ENCODE results near the gene MADD. TPM values are rescaled to one million over a fixed set of nuclear protein-coding genes. Genes with fewer than 3 reads are reported as not detected.
A peak's percentile ranks its signal among the peaks of the same experiment; 100 is the strongest.

Gene MADD
- total RNA-seq, 1 donor from 2014 or later, result 50.1 TPM

- H3K4me1 ChIP-seq, result no peaks in the 10 kb centered on the region
- no peaks in the 10 kb centered on the region for H3K36me3 ChIP-seq
- DNase-seq (peak; percentile 97), ATAC-seq (peak; percentile 89)
- peak; percentile 81 for TF ChIP-seq CTCF (IDR thresholded peaks at IDR 0.05)
- no peak overlapping the region for H3K27ac ChIP-seq
- peak overlapping the region; percentile 46 for H3K4me3 ChIP-seq
- intact Hi-C loops (cut with DNase I), result loop anchor here (10.0 kb wide), 2 partner anchors 81 to 171 kb away; partner anchors contain the start of genes MADD and PACSIN3
- no peaks in the 10 kb centered on the region for H3K27me3 ChIP-seq
- H3K9me3 ChIP-seq, result no peaks in the 10 kb centered on the region
Measured at GRCh38 chr11:47355283-47356128, 85.6 kb downstream of the MADD start.

GRCh38 chr11:47356129-47356997, 86.4 kb downstream of the MADD start:
- Histone ChIP-seq H3K4me1 (peaks cover 3% of the 10 kb centered on the region), H3K27ac (no peak overlapping the region), H3K9me3 (no peaks in the 10 kb centered on the region), H3K27me3 (no peaks in the 10 kb centered on the region), H3K4me3 (no peak overlapping the region), H3K36me3 (no peaks in the 10 kb centered on the region)
- DNase-seq (no peak), ATAC-seq (no peak)
- intact Hi-C loops (cut with DNase I), result loop anchor here (10.0 kb wide), 2 partner anchors 82 to 172 kb away; partner anchors contain the start of genes MADD and PACSIN3
- no peak for TF ChIP-seq CTCF (IDR thresholded peaks at IDR 0.05)

- no peak for TF ChIP-seq CTCF (IDR thresholded peaks at IDR 0.05)
- H3K27me3 ChIP-seq, result no peaks in the 10 kb centered on the region
- H3K4me3 ChIP-seq, result no peak overlapping the region
- H3K4me1 ChIP-seq, result peaks cover 5% of the 10 kb centered on the region
- DNase-seq (no peak), ATAC-seq (no peak)
- no peak overlapping the region for H3K27ac ChIP-seq
- no peaks in the 10 kb centered on the region for H3K36me3 ChIP-seq
- intact Hi-C loops (cut with DNase I), result loop anchor here (10.0 kb wide), 2 partner anchors 82 to 172 kb away; partner anchors contain the start of genes MADD and PACSIN3
- no peaks in the 10 kb centered on the region for H3K9me3 ChIP-seq
Measured at GRCh38 chr11:47356998-47357329, 87.0 kb downstream of the MADD start.

- Histone ChIP-seq H3K4me3 (no peak overlapping the region), H3K4me1 (peaks cover 5% of the 10 kb centered on the region), H3K36me3 (no peaks in the 10 kb centered on the region), H3K27ac (no peak overlapping the region), H3K9me3 (no peaks in the 10 kb centered on the region), H3K27me3 (no peaks in the 10 kb centered on the region)
- intact Hi-C loops (cut with DNase I), result loop anchor here (10.0 kb wide), 2 partner anchors 83 to 173 kb away; partner anchors contain the start of genes MADD and PACSIN3
- TF ChIP-seq CTCF (IDR thresholded peaks at IDR 0.05), result no peak
- DNase-seq, result no peak
- no peak for ATAC-seq
Measured at GRCh38 chr11:47357985-47358730, 88.2 kb downstream of the MADD start.

- ATAC-seq (no peak), DNase-seq (no peak)
- Histone ChIP-seq H3K4me3 (no peak overlapping the region), H3K27me3 (no peaks in the 10 kb centered on the region), H3K4me1 (peaks cover 5% of the 10 kb centered on the region), H3K36me3 (no peaks in the 10 kb centered on the region), H3K9me3 (no peaks in the 10 kb centered on the region), H3K27ac (no peak overlapping the region)
- intact Hi-C loops (cut with DNase I), result loop anchor here (10.0 kb wide), 2 partner anchors 84 to 174 kb away; partner anchors contain the start of genes MADD and PACSIN3
- no peak for TF ChIP-seq CTCF (IDR thresholded peaks at IDR 0.05)
Measured at GRCh38 chr11:47358731-47359051, 88.8 kb downstream of the MADD start.

All from upper lobe of right lung (tissue), 1 donor.